ENCODE results near the gene CAMSAP2. TPM values are rescaled to one million over a fixed set of nuclear protein-coding genes. Genes with fewer than 3 reads are reported as not detected.

The CAMSAP2 gene
- total and polyA plus RNA-seq, 2 of the 8 experiments (the other 6 are each of a cell fraction or from before 2014, with no cell fraction given), result 4.2 to 27.6 TPM

DNA sequence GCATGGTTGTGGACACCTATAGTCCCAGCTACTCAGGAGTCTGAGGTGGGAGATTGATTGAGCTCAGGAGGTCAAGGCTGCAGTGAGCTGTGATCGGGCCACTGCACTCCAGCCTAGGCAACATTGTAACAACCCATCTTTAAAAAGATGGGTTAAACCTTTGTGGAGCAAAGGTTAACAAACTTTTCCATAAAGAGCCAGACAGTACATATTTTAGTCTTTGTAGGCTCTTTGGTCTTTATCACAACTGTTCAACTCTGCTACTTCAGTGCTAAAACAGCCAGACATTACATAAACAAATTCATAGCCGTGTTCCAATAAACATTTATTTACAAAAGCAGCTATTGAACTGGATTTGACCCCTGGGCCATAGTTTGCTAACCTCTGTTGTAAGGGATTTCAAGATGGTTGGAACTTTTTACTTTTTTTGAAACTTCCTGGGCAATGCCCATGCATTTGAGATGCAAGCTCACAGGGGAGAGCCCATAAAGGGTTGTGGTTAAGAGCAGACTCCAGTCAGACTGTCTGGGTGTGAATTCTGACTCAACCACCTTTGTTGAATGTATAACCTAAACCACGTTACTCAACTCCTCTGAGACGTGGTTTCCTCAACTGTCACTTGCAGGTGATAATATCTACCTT lies 166.8 kb downstream of the CAMSAP2 start:
- Histone ChIP-seq H3K56ac (replicated peaks; ENCODE audit: insufficient read length, low read depth, low read length) (no peak overlapping the region), H3K4me1 (replicated peaks in 1 of 4; ENCODE audit: control insufficient read depth in 3 of 4, insufficient read depth in 4 of 4, low read length in 3 of 4) (no peaks in the 10 kb centered on the region), H3K36me3 (ENCODE audit: control insufficient read depth in 2 of 4, insufficient read depth in 4 of 4, low read length in 3 of 4) (peaks cover 26 to 66% (median 44%) of the 10 kb centered on the region in 4 experiments; a peak in 7 of 8 replicates), H2AFZ (ENCODE audit: low read length) (no peak overlapping the region), H3K79me2 (ENCODE audit: control insufficient read depth in 1 of 2, insufficient read depth in 2 of 2, low read length in 2 of 2) (no peaks in the 10 kb centered on the region), H3K4me2 (ENCODE audit: insufficient read depth in 1 of 2, low read depth in 2 of 2, low read length in 2 of 2) (no peak overlapping the region), H3K27ac (ENCODE audit: low read depth, low read length) (no peak overlapping the region), H3K9me3 (ENCODE audit: insufficient read depth in 2 of 2, low read depth in 1 of 2, low read length in 1 of 2) (no peaks in the 10 kb centered on the region), H2BK15ac (ENCODE audit: low read length) (no peak overlapping the region), H3K14ac (ENCODE audit: insufficient read length) (no peak overlapping the region), H4K20me1 (replicated peaks in 1 of 2; ENCODE audit: control insufficient read depth in 1 of 2, insufficient read depth in 2 of 2, low read length in 2 of 2) (peaks cover 0 to 3% of the 10 kb centered on the region in 2 experiments), H2BK20ac (ENCODE audit: low read length) (no peak overlapping the region), H3K79me1 (ENCODE audit: low read depth, low read length) (no peaks in the 10 kb centered on the region), H2AK5ac (ENCODE audit: low read depth, low read length) (no peak overlapping the region), H4K91ac (replicated peaks; ENCODE audit: insufficient read length, low read length) (no peak overlapping the region), H3K18ac (ENCODE audit: extremely low read depth, low read length) (no peak overlapping the region), H3K9ac (replicated peaks in 1 of 4; ENCODE audit: extremely low read depth in 1 of 4, low read depth in 3 of 4, low read length in 3 of 4) (no peak overlapping the region), H3K23ac (ENCODE audit: insufficient read length) (no peak overlapping the region), H2BK120ac (replicated peaks; ENCODE audit: low read depth, low read length) (no peak overlapping the region), H3K27me3 (replicated peaks in 1 of 4; ENCODE audit: control insufficient read depth in 3 of 4, extremely low read depth in 1 of 4, insufficient read depth in 3 of 4, low read length in 3 of 4) (no peaks in the 10 kb centered on the region), H4K8ac (ENCODE audit: extremely low read depth, insufficient read depth, low read length) (no peak overlapping the region), H3K4ac (replicated peaks; ENCODE audit: insufficient read length, low read depth, low read length) (no peak overlapping the region), H2BK5ac (ENCODE audit: low read depth, low read length) (no peak overlapping the region), H3K4me3 (ENCODE audit: extremely low read depth in 1 of 4, insufficient read depth in 2 of 4, low read depth in 3 of 4, low read length in 4 of 4) (no peak overlapping the region), H3K23me2 (ENCODE audit: low read depth, low read length) (no peaks in the 10 kb centered on the region), H4K5ac (ENCODE audit: insufficient read length, low read depth, low read length) (no peak overlapping the region), H2BK12ac (ENCODE audit: low read depth, low read length) (no peak overlapping the region)
- WGBS, 2 experiments (ENCODE audit: extremely low coverage in 1 of 2, insufficient coverage in 1 of 2, insufficient read length in 1 of 2, insufficient replicate concordance in 2 of 2, low coverage in 1 of 2, low lambda C conversion rate in 2 of 2, missing lambda C conversion rate in 1 of 2), result 94% methylated on average over 4 of the region's 4 CpGs; no CpG with 5 or more reads in 1 of the 2 experiments
- DNase-seq (ENCODE audit: low read depth in 1 of 2, low spot score in 2 of 2) (no peak), FAIRE-seq (no peak)
- CTCF ChIA-PET (ENCODE audit: partially characterized antibody), result interaction anchor here (1.2 to 3.4 kb wide), 5 partner anchors 10 to 67 kb away, joined by 3 to 17 read pairs (median 7); partner anchors contain the start of gene INAVA
- TF ChIP-seq, protein P1, sequence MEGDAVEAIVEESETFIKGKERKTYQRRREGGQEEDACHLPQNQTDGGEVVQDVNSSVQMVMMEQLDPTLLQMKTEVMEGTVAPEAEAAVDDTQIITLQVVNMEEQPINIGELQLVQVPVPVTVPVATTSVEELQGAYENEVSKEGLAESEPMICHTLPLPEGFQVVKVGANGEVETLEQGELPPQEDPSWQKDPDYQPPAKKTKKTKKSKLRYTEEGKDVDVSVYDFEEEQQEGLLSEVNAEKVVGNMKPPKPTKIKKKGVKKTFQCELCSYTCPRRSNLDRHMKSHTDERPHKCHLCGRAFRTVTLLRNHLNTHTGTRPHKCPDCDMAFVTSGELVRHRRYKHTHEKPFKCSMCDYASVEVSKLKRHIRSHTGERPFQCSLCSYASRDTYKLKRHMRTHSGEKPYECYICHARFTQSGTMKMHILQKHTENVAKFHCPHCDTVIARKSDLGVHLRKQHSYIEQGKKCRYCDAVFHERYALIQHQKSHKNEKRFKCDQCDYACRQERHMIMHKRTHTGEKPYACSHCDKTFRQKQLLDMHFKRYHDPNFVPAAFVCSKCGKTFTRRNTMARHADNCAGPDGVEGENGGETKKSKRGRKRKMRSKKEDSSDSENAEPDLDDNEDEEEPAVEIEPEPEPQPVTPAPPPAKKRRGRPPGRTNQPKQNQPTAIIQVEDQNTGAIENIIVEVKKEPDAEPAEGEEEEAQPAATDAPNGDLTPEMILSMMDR (IDR thresholded peaks at IDR 0.05; ENCODE audit: control extremely low read depth in 1 of 3, insufficient read depth in 1 of 3, low read depth in 1 of 3, low read length in 3 of 3), result no peak
- no peak for TF ChIP-seq CEBPB (IDR thresholded peaks at IDR 0.05; ENCODE audit: low read depth, low read length)
- TF ChIP-seq, protein P2, sequence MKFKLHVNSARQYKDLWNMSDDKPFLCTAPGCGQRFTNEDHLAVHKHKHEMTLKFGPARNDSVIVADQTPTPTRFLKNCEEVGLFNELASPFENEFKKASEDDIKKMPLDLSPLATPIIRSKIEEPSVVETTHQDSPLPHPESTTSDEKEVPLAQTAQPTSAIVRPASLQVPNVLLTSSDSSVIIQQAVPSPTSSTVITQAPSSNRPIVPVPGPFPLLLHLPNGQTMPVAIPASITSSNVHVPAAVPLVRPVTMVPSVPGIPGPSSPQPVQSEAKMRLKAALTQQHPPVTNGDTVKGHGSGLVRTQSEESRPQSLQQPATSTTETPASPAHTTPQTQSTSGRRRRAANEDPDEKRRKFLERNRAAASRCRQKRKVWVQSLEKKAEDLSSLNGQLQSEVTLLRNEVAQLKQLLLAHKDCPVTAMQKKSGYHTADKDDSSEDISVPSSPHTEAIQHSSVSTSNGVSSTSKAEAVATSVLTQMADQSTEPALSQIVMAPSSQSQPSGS (IDR thresholded peaks at IDR 0.05; ENCODE audit: low read length), result no peak
- TF ChIP-seq, protein P3, sequence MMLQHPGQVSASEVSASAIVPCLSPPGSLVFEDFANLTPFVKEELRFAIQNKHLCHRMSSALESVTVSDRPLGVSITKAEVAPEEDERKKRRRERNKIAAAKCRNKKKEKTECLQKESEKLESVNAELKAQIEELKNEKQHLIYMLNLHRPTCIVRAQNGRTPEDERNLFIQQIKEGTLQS (IDR thresholded peaks at IDR 0.05; ENCODE audit: insufficient read depth, low read depth, low read length), result no peak
- no peak for TF ChIP-seq CHD2 (IDR thresholded peaks at IDR 0.05; ENCODE audit: low read length)
- no peak for TF ChIP-seq CBX5 (IDR thresholded peaks at IDR 0.05; ENCODE audit: low read depth, low read length)
- TF ChIP-seq SP4 (IDR thresholded peaks at IDR 0.05; ENCODE audit: low read length), result no peak
- TF ChIP-seq CTBP2 (IDR thresholded peaks at IDR 0.05; ENCODE audit: borderline replicate concordance, insufficient read depth, insufficient read length, low read length), result no peak
- POLR2A ChIA-PET (ENCODE audit: partially characterized antibody), result interaction anchor here (1.5 to 15.2 kb wide), 4 partner anchors 11 to 57 kb away, joined by 3 to 208 read pairs (median 8); partner anchors contain the start of gene INAVA
